Activated CD4-positive, alpha-beta memory T cell treated with anti-CD3 and anti-CD28 coated beads for 36 hours (primary cell): ENCODE measurements around the gene DDX59. TPM values are rescaled to one million over a fixed set of nuclear protein-coding genes. Genes with fewer than 3 reads are reported as not detected.

Experiments
- CTCF ChIA-PET: fragments of 350-600 bp; sonication (Branson Sonifier 250); formaldehyde crosslinking; loops from one replicate; lab custom pipeline; 2021; ENCODE audit warnings: antibody characterized with exemption, inconsistent platforms; lab: Charles Lee
- POLR2A ChIA-PET: fragments of 350-600 bp; sonication (Branson Sonifier 250); formaldehyde crosslinking; loops from one replicate; lab custom pipeline; 2021; ENCODE audit warnings: antibody characterized with exemption; lab: Charles Lee
- DNase-seq: peaks from one replicate; pipeline ENCODE4 v3.0.0-alpha.2; 2020
- H3K27ac Mint-ChIP-seq: one replicate; pipeline ENCODE4 v1.8.0; 2021; ENCODE audit warnings: mixed read lengths
- H3K27me3 Mint-ChIP-seq: one replicate; pipeline ENCODE4 v1.8.0; 2021; ENCODE audit warnings: mixed read lengths
- H3K36me3 Mint-ChIP-seq: one replicate; pipeline ENCODE4 v1.8.0; 2021; ENCODE audit warnings: mixed read lengths
- H3K4me1 Mint-ChIP-seq: one replicate; pipeline ENCODE4 v1.8.0; 2021; ENCODE audit warnings: low read depth, mixed read lengths
- H3K4me3 Mint-ChIP-seq: one replicate; pipeline ENCODE4 v1.8.0; 2021; ENCODE audit warnings: mild to moderate bottlenecking, mixed read lengths
- H3K9me3 Mint-ChIP-seq: one replicate; pipeline ENCODE4 v1.8.0; 2021; ENCODE audit warnings: mixed read lengths
- intact Hi-C: fragments of 100-400 bp; cut with micrococcal nuclease; formaldehyde crosslinking; loops from one replicate; pipeline ENCODE4 v1.15.1; 2023
- total RNA-seq, 2 experiments: library from RNA; stranded (reverse); gene quantifications; one replicate each; pipeline ENCODE4 v1.2.3, GENCODE V29; 2021

Gene DDX59
- total RNA-seq, 2 experiments from 2014 or later, result 19.4 to 23.4 TPM

GRCh38 chr1:200628223-200628881 is 41.4 kb downstream of the DDX59 start:
- ChIA-PET POLR2A (interaction anchor here (0.8 to 2.9 kb wide), 3 partner anchors 25 to 387 kb away, joined by 3 to 27 read pairs (median 4); partner anchors contain the start of gene DDX59), CTCF (interaction anchor here (1.4 to 2.9 kb wide), 2 partner anchors 42 to 174 kb away, joined by 3 to 13 read pairs; no protein-coding TSS in a partner anchor)
- Mint-ChIP-seq H3K27me3 (no peaks in the 10 kb centered on the region), H3K27ac (peak overlapping the region; percentile 28), H3K4me1 (peaks cover 36% of the 10 kb centered on the region), H3K9me3 (no peaks in the 10 kb centered on the region), H3K36me3 (no peaks in the 10 kb centered on the region), H3K4me3 (peak overlapping the region; percentile 11)
- intact Hi-C loops, result loop anchor here (1.0 to 10.0 kb wide), 8 partner anchors 25 to 394 kb away; partner anchors contain the start of genes DDX59 and KIF21B
- peak; percentile 85 for DNase-seq

- Mint-ChIP-seq H3K36me3 (no peaks in the 10 kb centered on the region), H3K4me1 (peaks cover 36% of the 10 kb centered on the region), H3K27ac (peak overlapping the region; percentile 28), H3K27me3 (no peaks in the 10 kb centered on the region), H3K4me3 (no peak overlapping the region), H3K9me3 (no peaks in the 10 kb centered on the region)
- CTCF ChIA-PET, result interaction anchor here (1.1 to 2.9 kb wide), 3 partner anchors 43 to 177 kb away, joined by 3 to 13 read pairs (median 3); no protein-coding TSS in a partner anchor
- intact Hi-C loops, result loop anchor here (1.0 to 10.0 kb wide), 8 partner anchors 26 to 395 kb away; partner anchors contain the start of genes DDX59 and KIF21B
- DNase-seq, result no peak
- POLR2A ChIA-PET, result interaction anchor here (0.5 to 2.9 kb wide), 5 partner anchors 26 to 388 kb away, joined by 3 to 27 read pairs (median 4); partner anchors contain the start of gene DDX59
Measured at GRCh38 chr1:200627575-200628222, 42.0 kb downstream of the DDX59 start.

DNA sequence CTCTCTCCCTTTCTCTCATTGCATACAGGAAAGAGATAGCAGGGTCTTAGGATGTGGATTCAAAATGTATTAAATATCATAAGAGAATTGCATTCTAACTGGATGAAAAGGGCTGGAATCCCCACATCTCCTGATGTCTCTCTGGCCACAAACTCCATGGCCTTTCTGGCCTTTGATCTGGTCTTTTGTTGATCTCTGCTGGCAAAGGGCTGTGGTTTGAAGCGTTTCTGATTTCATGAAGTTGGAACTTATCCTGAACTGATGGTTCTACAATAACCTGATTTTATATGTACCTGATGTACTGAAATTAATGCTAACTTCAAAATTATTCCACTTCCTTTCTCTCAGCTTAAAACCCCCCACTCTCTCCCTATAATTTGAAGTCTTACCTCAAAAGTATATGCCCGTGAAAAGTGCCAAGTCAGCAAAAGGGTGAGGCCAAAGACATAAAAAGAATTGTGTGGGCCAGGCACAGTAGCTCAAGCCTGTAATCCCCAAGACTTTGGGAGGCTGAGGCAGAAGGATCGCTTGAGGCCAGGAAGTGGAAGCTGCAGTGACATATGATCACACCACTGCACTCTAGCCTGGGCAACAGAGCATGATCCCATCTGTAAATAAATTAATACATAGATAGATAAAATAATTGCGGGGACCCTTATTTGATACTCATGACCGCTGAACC is 42.7 kb downstream of the DDX59 start:
- no peaks in the 10 kb centered on the region for H3K27me3 Mint-ChIP-seq
- H3K4me1 Mint-ChIP-seq, result peaks cover 36% of the 10 kb centered on the region
- no peaks in the 10 kb centered on the region for H3K9me3 Mint-ChIP-seq
- H3K4me3 Mint-ChIP-seq, result no peak overlapping the region
- no peak for DNase-seq
- CTCF ChIA-PET, result interaction anchor here (1.1 to 2.9 kb wide), 2 partner anchors 176 to 178 kb away, joined by 3 to 13 read pairs; no protein-coding TSS in a partner anchor
- intact Hi-C loops, result loop anchor here (5.0 to 10.0 kb wide), 4 partner anchors 155 to 395 kb away; partner anchors contain the start of gene KIF21B
- POLR2A ChIA-PET, result interaction anchor here (0.5 to 2.9 kb wide), 3 partner anchors 43 to 312 kb away, joined by 3 to 27 read pairs (median 3); partner anchors contain the start of gene DDX59
- no peak overlapping the region for H3K27ac Mint-ChIP-seq
- no peaks in the 10 kb centered on the region for H3K36me3 Mint-ChIP-seq

DNA sequence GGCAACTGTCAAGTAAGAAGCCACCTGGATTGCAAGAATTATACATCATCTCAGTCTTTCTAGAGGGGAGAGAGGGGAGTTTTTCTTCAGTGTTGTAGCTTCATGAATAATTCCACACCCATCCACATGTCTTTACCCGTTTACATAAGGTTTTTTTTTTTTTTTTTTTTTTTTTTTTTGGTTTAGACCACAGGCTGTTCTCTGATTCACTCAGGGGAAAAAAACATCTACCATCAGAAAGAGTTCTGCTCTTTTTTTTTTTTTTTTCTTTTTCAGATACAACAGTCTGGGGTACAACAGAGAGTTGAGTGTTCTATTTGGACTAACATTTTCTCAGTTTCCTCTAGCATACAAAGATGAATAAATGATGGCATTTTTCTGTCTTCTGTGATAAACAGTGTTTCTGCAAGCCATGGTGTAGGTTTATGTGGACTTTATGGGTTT is 44.3 kb downstream of the DDX59 start:
- Mint-ChIP-seq H3K4me1 (peaks cover 42% of the 10 kb centered on the region), H3K27me3 (no peaks in the 10 kb centered on the region), H3K36me3 (no peaks in the 10 kb centered on the region), H3K9me3 (no peaks in the 10 kb centered on the region), H3K27ac (peak overlapping the region; percentile 49), H3K4me3 (peak overlapping the region; percentile 20)
- no peak for DNase-seq
- ChIA-PET POLR2A (interaction anchor here (0.6 to 1.6 kb wide), 5 partner anchors 26 to 264 kb away, joined by 3 to 6 read pairs (median 3); partner anchors contain the start of gene DDX59), CTCF (interaction anchor here (0.9 to 2.0 kb wide), 5 partner anchors 45 to 346 kb away, joined by 3 to 8 read pairs (median 4); partner anchors contain the start of gene DDX59)
- intact Hi-C loops, result loop anchor here (2.0 to 10.0 kb wide), 5 partner anchors 153 to 397 kb away; partner anchors contain the start of gene KIF21B

DNA sequence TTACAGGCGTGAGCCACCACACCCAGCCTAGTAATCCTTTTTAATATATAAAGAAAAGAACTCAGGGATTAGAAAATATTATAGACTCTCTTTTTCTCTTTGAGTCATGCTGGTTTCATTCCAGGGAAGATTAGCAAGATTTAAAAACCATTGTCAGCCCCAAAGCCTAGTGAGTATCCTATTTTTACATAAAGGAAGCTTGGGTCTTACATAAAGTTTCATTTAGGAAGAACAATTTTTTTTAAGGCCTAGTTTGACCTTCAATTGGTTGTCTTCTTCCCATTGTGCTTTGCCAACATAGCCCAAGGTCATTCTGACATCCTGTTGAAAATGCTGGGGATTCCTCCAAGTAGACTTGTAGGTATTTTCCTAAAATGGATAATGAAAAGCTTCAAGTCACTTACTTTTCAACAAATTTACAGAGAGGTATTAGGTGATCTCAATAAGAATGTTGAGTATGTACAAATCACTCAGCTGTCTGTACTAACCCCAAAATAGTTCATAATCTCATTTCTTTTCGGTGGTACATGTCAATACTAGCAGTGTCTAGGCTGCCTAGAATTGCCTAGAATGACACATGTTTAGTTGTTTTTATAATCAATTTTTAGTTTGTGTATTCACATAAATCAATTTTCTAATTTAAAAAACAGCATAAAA is 44.9 kb downstream of the DDX59 start:
- H3K9me3 Mint-ChIP-seq, result no peaks in the 10 kb centered on the region
- ChIA-PET CTCF (interaction anchor here (0.9 to 2.0 kb wide), 6 partner anchors 45 to 347 kb away, joined by 3 to 8 read pairs (median 4); partner anchors contain the start of gene DDX59), POLR2A (interaction anchor here (0.6 to 1.6 kb wide), 6 partner anchors 27 to 403 kb away, joined by 3 to 6 read pairs (median 3); partner anchors contain the start of gene DDX59)
- intact Hi-C loops, result loop anchor here (2.0 to 10.0 kb wide), 6 partner anchors 153 to 492 kb away; partner anchors contain the start of gene KIF21B
- peaks cover 2% of the 10 kb centered on the region for H3K36me3 Mint-ChIP-seq
- DNase-seq, result no peak
- no peak overlapping the region for H3K4me3 Mint-ChIP-seq
- H3K27me3 Mint-ChIP-seq, result no peaks in the 10 kb centered on the region
- peaks cover 45% of the 10 kb centered on the region for H3K4me1 Mint-ChIP-seq
- peak overlapping the region; percentile 49 for H3K27ac Mint-ChIP-seq

GRCh38 chr1:200620273-200621131 is 49.2 kb downstream of the DDX59 start, which contains the start of gene KIF14:
Gene KIF14, minus strand, starts transcription at chr1:200620751. Its CDS starts 2,028 bp downstream, at chr1:200618723.
- DNase-seq, result peak; percentile 96
- intact Hi-C loops, result loop anchor here (1.0 to 10.0 kb wide), 5 partner anchors 49 to 497 kb away; partner anchors contain the start of gene DDX59
- Mint-ChIP-seq H3K4me1 (peaks cover 23% of the 10 kb centered on the region), H3K36me3 (peaks cover 7% of the 10 kb centered on the region), H3K4me3 (peak within 1 kb of the TSS; percentile 87), H3K9me3 (no peaks in the 10 kb centered on the region), H3K27me3 (no peaks in the 10 kb centered on the region), H3K27ac (peak within 1 kb of the TSS; percentile 66)
- CTCF ChIA-PET, result interaction anchor here (1.4 to 4.2 kb wide), 6 partner anchors 49 to 352 kb away, joined by 3 to 113 read pairs (median 16); partner anchors contain the start of gene DDX59
- POLR2A ChIA-PET, result interaction anchor here (4.4 kb wide), 1 partner anchor 49 kb away, joined by 23 read pairs; the partner anchor contains the start of gene DDX59

DNA sequence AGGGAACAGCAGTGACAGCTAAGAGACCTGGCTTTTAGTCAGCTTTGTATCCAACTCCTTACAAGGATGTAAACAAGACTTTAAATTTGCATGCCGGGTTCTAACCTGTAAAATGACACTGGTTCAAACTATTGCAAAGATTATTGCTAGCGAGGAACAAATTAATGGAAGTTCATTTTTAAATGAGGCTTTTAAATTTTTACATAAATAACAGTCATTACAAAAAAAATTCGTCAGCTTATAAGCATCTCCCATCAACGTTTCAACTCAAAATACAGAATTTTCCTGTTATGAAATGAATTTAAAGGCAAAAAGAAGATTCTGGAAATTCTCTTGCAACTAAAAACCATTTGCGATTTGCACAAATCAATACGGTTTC is 49.8 kb downstream of the DDX59 start:
- intact Hi-C loops, result loop anchor here (1.0 to 10.0 kb wide), 5 partner anchors 49 to 497 kb away; partner anchors contain the start of gene DDX59

DNA sequence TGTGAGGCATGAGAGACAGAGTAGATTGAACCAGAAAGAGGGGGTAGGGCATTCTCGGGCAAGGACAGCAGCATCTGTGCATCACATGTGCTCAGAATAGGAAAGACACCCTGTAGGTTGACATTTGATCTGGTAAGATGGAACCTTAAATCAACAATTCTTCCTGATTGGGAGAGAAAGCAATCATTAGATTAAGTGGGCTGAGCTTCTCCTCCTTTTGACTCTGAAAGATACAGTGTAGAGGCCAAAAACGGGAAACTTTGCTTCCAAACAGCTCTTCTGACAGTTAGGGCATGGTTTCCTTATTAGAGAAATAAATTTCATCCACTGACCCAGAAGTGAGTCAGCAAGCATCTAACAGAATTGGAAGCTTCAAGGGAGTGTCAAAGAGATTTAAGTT is 58.9 kb downstream of the DDX59 start:
- POLR2A ChIA-PET, result no interaction called here
- H3K9me3 Mint-ChIP-seq, result no peaks in the 10 kb centered on the region
- no peak overlapping the region for H3K27ac Mint-ChIP-seq
- no peak for DNase-seq
- CTCF ChIA-PET, result no interaction called here
- intact Hi-C loops, result no loop called here
- H3K4me1 Mint-ChIP-seq, result no peaks in the 10 kb centered on the region
- peaks cover 15% of the 10 kb centered on the region for H3K36me3 Mint-ChIP-seq
- no peak overlapping the region for H3K4me3 Mint-ChIP-seq
- no peaks in the 10 kb centered on the region for H3K27me3 Mint-ChIP-seq

More for the DNA sequence above, 49.8 kb downstream of the DDX59 start:
- H3K9me3 Mint-ChIP-seq, result no peaks in the 10 kb centered on the region
- H3K27ac Mint-ChIP-seq, result peak overlapping the region; percentile 66
- peaks cover 17% of the 10 kb centered on the region for H3K4me1 Mint-ChIP-seq
- H3K4me3 Mint-ChIP-seq, result peak overlapping the region; percentile 87
- ChIA-PET POLR2A (interaction anchor here (4.4 kb wide), 1 partner anchor 50 kb away, joined by 23 read pairs; the partner anchor contains the start of gene DDX59), CTCF (interaction anchor here (4.2 kb wide), 1 partner anchor 182 kb away, joined by 113 read pairs; no protein-coding TSS in a partner anchor)
- peaks cover 7% of the 10 kb centered on the region for H3K36me3 Mint-ChIP-seq
- no peak for DNase-seq
- no peaks in the 10 kb centered on the region for H3K27me3 Mint-ChIP-seq

DNA sequence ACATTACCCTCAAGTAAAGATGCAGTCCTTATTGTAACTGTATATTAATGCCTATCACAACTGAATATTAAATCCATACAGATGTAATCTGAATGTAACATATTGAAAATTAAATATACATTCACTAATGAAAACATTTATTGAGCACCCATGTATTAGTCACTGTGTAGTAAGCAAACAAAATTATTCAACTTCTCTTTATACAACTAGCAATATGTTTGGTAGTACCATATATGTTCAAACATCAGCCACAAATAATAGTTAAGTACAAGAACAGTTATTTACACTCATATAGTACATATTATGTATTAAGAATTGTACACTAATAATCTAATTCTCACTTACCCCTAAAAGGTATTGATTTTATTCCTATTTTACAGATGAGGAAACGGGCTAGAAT is 67.1 kb downstream of the DDX59 start:
- DNase-seq, result no peak
- Mint-ChIP-seq H3K4me3 (no peak overlapping the region), H3K27ac (no peak overlapping the region), H3K36me3 (peaks cover 15% of the 10 kb centered on the region), H3K4me1 (no peaks in the 10 kb centered on the region), H3K9me3 (no peaks in the 10 kb centered on the region), H3K27me3 (no peaks in the 10 kb centered on the region)
- intact Hi-C loops, result no loop called here
- ChIA-PET CTCF (no interaction called here), POLR2A (no interaction called here)
